GM23248 (cell line): ENCODE measurements around the gene ARHGEF1. TPM values are rescaled to one million over a fixed set of nuclear protein-coding genes. Genes with fewer than 3 reads are reported as not detected.

Experiments
- DNase-seq: peaks from one replicate; pipeline ENCODE4 v3.0.0-alpha.2; 2015
- H2AFZ ChIP-seq: fragments of 200-600 bp; sonication (generic); 2 replicates; pipeline ENCODE4 v1.6.1; 2016; ENCODE audit warnings: antibody characterized with exemption
- H3F3A ChIP-seq: fragments of 200-600 bp; sonication (generic); 2 replicates; pipeline ENCODE4 v1.6.1; 2016; ENCODE audit warnings: mild to moderate bottlenecking, antibody characterized with exemption, mixed run types; ENCODE audit not compliant: insufficient read depth
- H3K27ac ChIP-seq: fragments of 200-600 bp; sonication (generic); 2 replicates; pipeline ENCODE4 v1.5.1; 2016; ENCODE audit warnings: mild to moderate bottlenecking
- H3K27me3 ChIP-seq: fragments of 200-600 bp; sonication (generic); replicated peaks from 2 replicates; pipeline ENCODE4 v1.6.1; 2016; ENCODE audit warnings: mild to moderate bottlenecking; ENCODE audit not compliant: insufficient read depth
- H3K36me3 ChIP-seq: fragments of 200-600 bp; sonication (generic); 2 replicates; pipeline ENCODE4 v1.6.1; 2016; ENCODE audit warnings: low read depth, mild to moderate bottlenecking
- H3K4me1 ChIP-seq: fragments of 200-600 bp; sonication (generic); 2 replicates; pipeline ENCODE4 v1.6.1; 2016; ENCODE audit warnings: mild to moderate bottlenecking; ENCODE audit not compliant: insufficient read depth
- H3K4me2 ChIP-seq: fragments of 200-600 bp; sonication (generic); one replicate; pipeline ENCODE4 v1.6.1; 2016; ENCODE audit warnings: mild to moderate bottlenecking; ENCODE audit not compliant: unreplicated experiment
- H3K4me3 ChIP-seq: fragments of 200-600 bp; sonication (generic); 2 replicates; pipeline ENCODE4 v1.5.1; 2016; ENCODE audit warnings: mild to moderate bottlenecking
- H3K79me2 ChIP-seq: fragments of 200-600 bp; sonication (generic); 2 replicates; pipeline ENCODE4 v1.6.1; 2016; ENCODE audit warnings: mild to moderate bottlenecking; ENCODE audit not compliant: insufficient read depth
- H3K9ac ChIP-seq: fragments of 200-600 bp; sonication (generic); 2 replicates; pipeline ENCODE4 v1.6.1; 2016; ENCODE audit warnings: mild to moderate bottlenecking
- H3K9me2 ChIP-seq: fragments of 200-600 bp; sonication (generic); 2 replicates; pipeline ENCODE4 v1.6.1; 2016; ENCODE audit warnings: mixed run types, mild to moderate bottlenecking, moderate library complexity; ENCODE audit not compliant: insufficient read depth
- H3K9me3 ChIP-seq: fragments of 200-600 bp; sonication (generic); one replicate; pipeline ENCODE4 v1.6.1; 2017; ENCODE audit warnings: low read depth
- H4K20me1 ChIP-seq: fragments of 200-600 bp; sonication (generic); 2 replicates; pipeline ENCODE4 v1.6.0; 2016; ENCODE audit not compliant: insufficient read depth
- EZH2 ChIP-seq: fragments of 200-600 bp; sonication (generic); IDR thresholded peaks from 2 replicates; pipeline ENCODE4 v1.6.1; 2018; ENCODE audit warnings: antibody characterized with exemption, mild to moderate bottlenecking; ENCODE audit not compliant: insufficient read depth, poor library complexity, severe bottlenecking
- EZH2phosphoT487 ChIP-seq: fragments of 200-600 bp; sonication (generic); IDR thresholded peaks from 2 replicates; pipeline ENCODE4 v1.6.1; 2018; ENCODE audit warnings: antibody characterized with exemption, moderate library complexity, mild to moderate bottlenecking, low read depth; ENCODE audit not compliant: insufficient read depth
- WGBS, 2 experiments: methylation state at CpG; one replicate each; pipeline ENCODE4 v1.1.6; 2015 to 2017; ENCODE audit warnings: low lambda C conversion rate in 2 of 2, low coverage in 1 of 2; ENCODE audit errors: missing lambda C conversion rate in 2 of 2; 5-methylcytosine and 5-hydroxymethylcytosine counted together
- in situ Hi-C: fragments of 300-500 bp; cut with MboI; formaldehyde crosslinking; loops from 2 replicates; pipeline ENCODE4 v1.15.0; 2020
- polyA plus RNA-seq: library from polyadenylated mRNA; unstranded; fragments of >200 nt; fragmentation: Nextera tagmentation; extraction: Ambion mirVana; gene quantifications from 2 replicates; pipeline ENCODE4 v1.2.1, GENCODE V29; 2016
- total RNA-seq: library from RNA; depleted of rRNA; stranded (reverse); fragments of >200 nt; shearing (Covaris generic); gene quantifications from 2 replicates; pipeline ENCODE4 v1.2.3, GENCODE V29; 2014

ARHGEF1 gene
- total and polyA plus RNA-seq, 2 experiments from 2014 or later = 46.2 to 49.6 TPM

DNA sequence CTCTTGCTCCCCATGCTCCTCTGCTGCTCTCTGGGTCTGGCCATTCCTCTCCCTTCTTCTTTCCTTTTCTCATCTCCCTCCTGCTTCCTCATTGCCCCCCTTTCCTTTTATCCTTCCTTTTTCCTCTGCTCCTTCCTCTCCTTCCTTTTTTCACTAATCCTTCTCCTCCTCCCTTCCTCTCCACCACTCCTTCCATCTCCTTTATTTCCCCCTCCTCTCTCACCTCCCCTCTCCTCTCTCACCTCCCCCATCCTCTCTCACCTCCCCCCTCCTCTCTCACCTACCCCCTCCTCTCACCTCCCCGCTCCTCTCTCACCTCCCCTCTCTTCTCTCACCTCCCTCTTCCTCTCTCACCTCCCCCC, 13.6 kb downstream of the ARHGEF1 start:
- H2AFZ ChIP-seq = no peak overlapping the region
- TF ChIP-seq EZH2 (no peak), EZH2phosphoT487 (no peak)
- H4K20me1 ChIP-seq = no peaks in the 10 kb centered on the region
- no peaks in the 10 kb centered on the region for H3K4me1 ChIP-seq
- in situ Hi-C loops = no loop called here
- H3K9me2 ChIP-seq = no peaks in the 10 kb centered on the region
- WGBS, 2 experiments = 83 to 94% methylated on average over 1 of the region's 1 CpG
- H3K4me2 ChIP-seq = no peak overlapping the region
- H3K9me3 ChIP-seq = no peaks in the 10 kb centered on the region
- H3K36me3 ChIP-seq = peaks cover 11% of the 10 kb centered on the region; the same call in 1 of the 2 replicates
- H3K27ac ChIP-seq = no peak overlapping the region
- H3K79me2 ChIP-seq = peaks cover 1% of the 10 kb centered on the region; the same call in 1 of the 2 replicates
- DNase-seq = no peak
- no peak overlapping the region for H3K4me3 ChIP-seq
- H3F3A ChIP-seq = no peaks in the 10 kb centered on the region
- no peaks in the 10 kb centered on the region for H3K27me3 ChIP-seq
- no peak overlapping the region for H3K9ac ChIP-seq

DNA sequence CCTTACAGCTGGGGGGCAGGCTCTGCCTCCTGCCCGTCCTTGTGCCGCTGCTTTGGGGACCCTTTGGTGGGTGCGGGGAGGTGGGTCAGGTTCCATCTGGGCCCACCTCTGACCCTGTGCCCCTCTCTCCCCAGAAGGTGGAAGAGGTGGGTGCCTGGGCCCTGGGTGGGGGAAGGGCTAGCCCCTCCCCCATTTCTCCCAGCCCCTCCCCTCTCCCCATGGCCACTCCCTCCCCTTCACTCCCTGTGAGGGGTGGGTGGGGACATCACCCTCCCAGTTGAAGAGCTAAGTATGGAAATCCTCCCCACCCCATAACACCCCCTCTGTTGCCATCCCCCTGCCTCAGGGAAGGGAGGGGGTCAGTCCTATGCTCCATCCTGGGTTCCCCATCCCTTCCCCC, 14.2 kb downstream of the ARHGEF1 start:
- no peaks in the 10 kb centered on the region for H3F3A ChIP-seq
- no peaks in the 10 kb centered on the region for H3K27me3 ChIP-seq
- H3K9me3 ChIP-seq = no peaks in the 10 kb centered on the region
- H3K9me2 ChIP-seq = no peaks in the 10 kb centered on the region
- in situ Hi-C loops = no loop called here
- no peaks in the 10 kb centered on the region for H3K79me2 ChIP-seq
- no peak overlapping the region for H3K9ac ChIP-seq
- H3K4me1 ChIP-seq = no peaks in the 10 kb centered on the region
- no peak overlapping the region for H3K4me2 ChIP-seq
- H2AFZ ChIP-seq = no peak overlapping the region
- H3K4me3 ChIP-seq = no peak overlapping the region
- H3K27ac ChIP-seq = no peak overlapping the region
- DNase-seq = no peak
- no peaks in the 10 kb centered on the region for H4K20me1 ChIP-seq
- peaks cover 11% of the 10 kb centered on the region; the same call in 1 of the 2 replicates for H3K36me3 ChIP-seq
- WGBS, 2 experiments = 66% methylated on average over 3 of the region's 3 CpGs; no CpG with 5 or more reads in 1 of the 2 experiments
- TF ChIP-seq EZH2 (no peak), EZH2phosphoT487 (no peak)

DNA sequence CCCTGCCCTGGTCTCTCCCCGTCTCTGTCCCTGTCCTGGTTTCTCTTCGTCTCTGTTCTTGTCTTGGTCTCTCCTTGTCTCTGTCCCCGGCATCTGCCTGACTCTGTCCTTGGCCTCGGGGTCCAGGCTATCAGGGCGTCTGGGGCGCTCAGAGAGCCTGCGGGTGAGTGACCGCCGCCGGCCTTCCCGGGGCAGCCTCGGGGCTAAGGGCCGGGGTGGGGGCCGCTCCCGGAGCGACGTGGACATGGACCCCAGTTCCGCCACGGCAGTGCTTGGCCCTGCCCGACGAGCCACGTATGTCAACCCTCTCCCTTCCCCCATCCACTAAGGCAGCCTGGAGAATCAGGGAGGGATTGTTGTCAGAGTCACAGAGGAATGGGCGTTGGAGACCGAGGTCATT, 14.8 kb downstream of the ARHGEF1 start:
- Histone ChIP-seq H3K36me3 (peaks cover 13% of the 10 kb centered on the region; the same call in 1 of the 2 replicates), H3K9ac (no peak overlapping the region), H3K4me3 (no peak overlapping the region), H3K4me2 (no peak overlapping the region), H3K27me3 (no peaks in the 10 kb centered on the region), H3K27ac (no peak overlapping the region), H3K9me2 (no peaks in the 10 kb centered on the region), H3K9me3 (no peaks in the 10 kb centered on the region), H4K20me1 (no peaks in the 10 kb centered on the region), H3K4me1 (no peaks in the 10 kb centered on the region), H2AFZ (no peak overlapping the region), H3K79me2 (no peaks in the 10 kb centered on the region), H3F3A (no peaks in the 10 kb centered on the region)
- 82 to 92% methylated on average over 14 to 24 of the region's 24 CpGs for WGBS, 2 experiments
- DNase-seq = no peak
- no peak for TF ChIP-seq EZH2phosphoT487
- in situ Hi-C loops = no loop called here

DNA sequence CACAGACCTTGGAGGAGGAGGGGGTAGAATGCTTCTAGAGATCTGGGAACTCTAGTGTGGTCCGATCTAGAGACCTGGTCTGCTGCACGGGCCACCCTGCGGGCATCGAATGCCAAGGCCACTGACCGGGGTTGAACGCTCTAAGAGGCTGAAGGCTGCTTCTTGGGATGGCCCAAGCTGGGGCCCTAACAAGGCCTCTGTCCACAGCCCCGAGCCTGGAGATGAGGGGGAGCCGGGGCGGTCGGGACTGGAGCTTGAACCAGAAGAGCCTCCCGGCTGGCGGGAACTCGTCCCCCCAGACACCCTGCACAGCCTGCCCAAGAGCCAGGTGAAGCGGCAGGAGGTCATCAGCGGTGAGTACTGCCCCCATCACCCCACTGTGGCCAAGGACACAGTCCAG, 15.3 kb downstream of the ARHGEF1 start:
- no peak overlapping the region for H2AFZ ChIP-seq
- WGBS, 2 experiments = 93 to 94% methylated on average over 14 to 15 of the region's 15 CpGs
- no peaks in the 10 kb centered on the region for H3F3A ChIP-seq
- no peaks in the 10 kb centered on the region for H4K20me1 ChIP-seq
- H3K4me3 ChIP-seq = no peak overlapping the region
- no peak overlapping the region for H3K9ac ChIP-seq
- H3K36me3 ChIP-seq = peaks cover 17% of the 10 kb centered on the region; the same call in 1 of the 2 replicates
- no peak for DNase-seq
- H3K4me1 ChIP-seq = no peaks in the 10 kb centered on the region
- in situ Hi-C loops = no loop called here
- H3K4me2 ChIP-seq = no peak overlapping the region
- H3K79me2 ChIP-seq = no peaks in the 10 kb centered on the region
- no peaks in the 10 kb centered on the region for H3K9me3 ChIP-seq
- H3K27me3 ChIP-seq = no peaks in the 10 kb centered on the region
- H3K27ac ChIP-seq = no peak overlapping the region
- TF ChIP-seq EZH2phosphoT487 = no peak
- no peak for TF ChIP-seq EZH2
- no peaks in the 10 kb centered on the region for H3K9me2 ChIP-seq
